ENCODE results near the gene ASAP2. TPM values are rescaled to one million over a fixed set of nuclear protein-coding genes. Genes with fewer than 3 reads are reported as not detected.
"Not testable (repeated sequence)": the region's sequence is repeated elsewhere in the genome, so short reads cannot be mapped to it uniquely, and the experiment has no call there.

ASAP2 gene
- total RNA-seq, 1 donor from 2014 or later = 4.0 TPM

DNA sequence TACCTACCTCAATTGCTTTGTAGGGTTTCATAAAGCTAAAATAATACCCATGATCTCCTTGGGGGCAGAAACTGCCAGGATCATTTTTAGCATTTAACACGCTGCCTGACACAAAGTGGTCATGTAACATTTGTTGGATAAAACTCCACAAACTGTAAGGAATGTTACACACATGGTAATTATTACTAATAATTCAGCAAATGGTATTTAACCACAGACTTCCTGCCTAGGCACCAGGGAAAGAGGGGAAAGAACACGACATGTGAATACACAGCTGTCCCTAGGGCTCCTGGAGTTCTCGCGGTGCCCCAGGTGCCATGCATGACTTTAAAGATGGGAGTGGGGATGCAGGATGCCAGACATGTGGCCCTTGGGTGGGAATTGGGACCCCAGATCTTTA, 43.5 kb downstream of the ASAP2 start:
- ATAC-seq (no peak), DNase-seq (ENCODE audit: low spot score) (no peak)

DNA sequence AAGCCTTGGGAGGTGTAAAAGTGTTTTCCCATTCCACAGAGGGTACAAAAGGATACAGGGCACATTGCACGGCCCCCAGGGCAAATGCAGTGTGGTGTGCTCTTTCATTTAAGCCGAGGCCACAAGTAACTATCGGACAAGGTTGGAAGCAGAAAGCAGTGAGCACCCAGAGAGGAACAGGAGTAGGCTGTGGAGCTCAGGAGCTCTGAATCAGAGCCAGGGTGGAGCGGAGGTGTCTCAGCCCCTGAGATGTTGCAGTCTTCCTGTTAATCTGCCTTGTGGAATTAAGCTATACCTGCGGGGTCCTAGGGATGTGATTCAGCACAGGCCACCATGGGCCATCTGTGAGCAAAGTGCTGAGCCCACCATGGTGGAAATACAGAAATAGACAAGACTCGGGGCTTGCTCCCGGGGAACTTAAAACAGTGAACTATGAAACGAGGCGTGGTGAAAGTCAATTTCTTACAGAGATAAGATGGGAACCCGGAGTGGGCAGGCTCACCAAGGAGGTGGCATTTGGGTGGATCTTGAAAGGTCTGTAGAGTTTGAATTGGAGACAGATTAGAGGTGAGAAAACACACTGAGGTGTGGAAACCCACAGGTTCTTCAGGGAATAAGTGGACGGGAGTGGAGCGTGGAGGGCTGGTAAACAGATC, 44.0 kb downstream of the ASAP2 start:
- ATAC-seq (no peak), DNase-seq (ENCODE audit: low spot score) (no peak)

GRCh38 chr2:9251154-9252001, 44.8 kb downstream of the ASAP2 start:
- DNase-seq (ENCODE audit: low spot score) = no peak
- no peak for ATAC-seq

DNA sequence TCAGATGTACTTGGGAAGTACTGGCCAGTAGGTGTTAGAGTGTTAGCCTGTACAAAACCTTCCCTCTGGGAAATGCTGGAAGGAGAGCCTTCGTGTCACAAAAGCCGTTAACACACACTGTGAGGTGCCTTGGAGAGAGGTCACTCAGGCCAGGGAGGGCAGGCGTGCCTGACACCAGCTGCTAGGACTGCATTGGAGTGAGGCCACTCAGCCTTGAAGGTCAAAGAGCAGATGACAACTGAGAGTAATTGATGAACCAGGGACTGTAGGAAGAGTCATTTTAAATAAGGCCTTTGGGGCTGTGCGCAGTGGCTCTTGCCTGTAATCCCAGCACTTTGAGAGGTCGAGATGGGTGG, 45.4 kb downstream of the ASAP2 start:
- ATAC-seq = no peak
- no peak for DNase-seq (ENCODE audit: low spot score)

DNA sequence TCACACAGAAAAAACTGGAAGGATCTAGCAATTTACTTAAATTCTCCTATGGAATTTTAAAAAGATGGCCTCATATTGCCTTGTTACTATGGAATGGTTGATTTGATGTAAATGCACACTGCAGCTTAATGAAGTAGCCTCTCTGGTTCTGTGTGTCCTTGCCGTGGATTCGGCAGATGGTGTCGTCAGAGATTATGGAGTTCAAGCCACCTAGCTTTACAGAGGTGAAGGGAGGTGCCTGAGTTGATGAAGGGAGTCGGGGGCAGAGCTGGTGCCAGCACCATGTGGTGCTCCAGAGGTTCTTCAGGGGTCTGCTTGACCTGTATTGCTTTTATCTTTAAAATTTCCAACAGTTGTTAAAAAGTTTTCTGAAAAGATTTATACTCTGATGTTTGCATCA, 48.8 kb downstream of the ASAP2 start:
- DNase-seq (ENCODE audit: low spot score) = no peak
- ATAC-seq = no peak

DNA sequence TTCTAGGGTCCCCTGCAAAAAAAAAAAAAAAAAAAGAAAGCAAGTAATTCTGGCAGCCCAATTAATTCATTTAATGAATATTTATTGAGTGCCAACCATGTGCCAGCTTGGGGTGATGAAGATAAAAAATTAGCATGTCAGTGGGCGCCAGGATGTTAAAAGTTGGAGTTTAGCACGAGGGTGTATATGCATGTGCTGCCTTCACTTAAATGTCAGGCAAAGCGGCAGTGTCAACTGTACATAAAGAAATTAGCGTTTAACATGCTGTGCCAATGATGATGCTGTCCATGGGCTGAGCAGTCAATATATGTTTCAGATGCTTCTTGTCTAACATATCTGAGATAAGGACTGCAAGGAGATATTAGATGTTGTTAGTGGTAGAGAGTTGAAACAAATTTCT, 49.5 kb downstream of the ASAP2 start:
- DNase-seq (ENCODE audit: low spot score) = no peak
- ATAC-seq = no peak

DNA sequence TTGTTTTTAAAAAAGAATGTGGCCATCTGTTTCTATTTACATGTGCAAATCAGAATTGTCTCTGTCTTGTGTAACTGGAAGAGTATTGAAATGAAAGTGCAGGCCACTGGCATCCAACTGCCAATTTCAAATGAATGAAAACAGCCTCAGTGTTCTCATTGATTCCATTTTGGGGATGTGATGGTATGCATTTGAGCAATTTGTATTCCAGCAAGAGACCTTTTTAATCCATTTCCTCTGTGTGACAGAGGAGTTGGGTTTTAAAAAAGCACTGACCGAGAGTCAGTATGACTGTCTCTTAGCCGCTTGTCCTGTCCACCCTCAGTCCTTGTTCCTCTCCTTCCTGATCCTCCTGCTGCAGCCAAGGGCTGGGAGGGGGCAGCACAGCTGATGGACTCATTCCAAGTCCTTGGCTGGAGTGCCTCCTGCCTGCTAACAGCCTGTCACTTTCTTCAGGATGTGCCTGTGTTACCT, 50.0 kb downstream of the ASAP2 start:
- no peak for ATAC-seq

DNA sequence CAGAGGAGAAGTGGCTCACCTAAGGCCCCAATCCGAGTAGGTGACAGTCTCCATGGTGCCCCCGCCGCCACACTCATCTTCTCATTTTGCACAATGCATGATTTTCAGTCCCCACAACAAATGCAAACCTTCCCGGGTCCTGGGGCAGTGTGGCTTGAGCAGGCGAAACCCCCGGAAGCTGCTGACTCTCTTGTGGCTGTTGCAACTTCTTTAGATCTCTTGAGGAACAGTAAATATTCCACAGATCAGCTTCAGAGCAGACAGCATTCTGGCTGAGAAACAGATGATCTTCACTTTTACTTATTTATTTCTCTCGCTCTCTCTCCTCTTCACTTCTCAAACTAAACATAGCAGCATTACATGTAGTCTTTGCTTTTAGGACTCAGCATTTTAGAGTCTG, 51.9 kb downstream of the ASAP2 start:
- ATAC-seq = no peak
- DNase-seq (ENCODE audit: low spot score) = no peak

More for the DNA sequence above, 50.0 kb downstream of the ASAP2 start:
- no peak for DNase-seq (ENCODE audit: low spot score)

DNA sequence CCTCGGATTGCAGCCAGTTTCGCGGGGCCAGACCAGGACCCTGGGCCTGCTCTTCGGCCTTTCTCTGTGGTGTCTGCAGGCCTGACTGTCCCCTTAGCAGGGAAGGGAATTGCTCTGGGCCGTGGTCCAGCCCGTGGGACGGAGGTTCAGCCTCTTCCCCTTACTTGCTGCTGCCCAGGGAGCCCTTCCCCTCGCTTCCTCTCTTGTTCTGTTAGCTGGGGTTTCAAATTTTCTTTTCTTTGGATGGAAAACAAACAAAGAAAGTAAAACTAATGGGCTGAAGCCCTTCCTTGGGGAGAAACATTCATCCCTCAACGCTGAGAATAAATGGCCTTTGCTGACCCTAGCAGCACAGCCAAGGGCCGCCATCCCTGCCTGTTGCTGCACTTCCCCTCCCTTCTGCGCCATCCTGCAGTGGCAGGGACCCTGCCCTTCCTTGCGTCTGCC, 52.4 kb downstream of the ASAP2 start:
- ATAC-seq (peak; percentile 59), DNase-seq (ENCODE audit: low spot score) (no peak)

- ATAC-seq (peak; percentile 23), DNase-seq (ENCODE audit: low spot score) (no peak)
Observed at GRCh38 chr2:9260464-9260918, 53.9 kb downstream of the ASAP2 start.

GRCh38 chr2:9261231-9261883, 54.7 kb downstream of the ASAP2 start:
- DNase-seq (ENCODE audit: low spot score) (no peak), ATAC-seq (no peak)

- no peak for DNase-seq (ENCODE audit: low spot score)
- peak; percentile 66 for ATAC-seq
Observed at GRCh38 chr2:9262671-9263171, 56.1 kb downstream of the ASAP2 start.

DNA sequence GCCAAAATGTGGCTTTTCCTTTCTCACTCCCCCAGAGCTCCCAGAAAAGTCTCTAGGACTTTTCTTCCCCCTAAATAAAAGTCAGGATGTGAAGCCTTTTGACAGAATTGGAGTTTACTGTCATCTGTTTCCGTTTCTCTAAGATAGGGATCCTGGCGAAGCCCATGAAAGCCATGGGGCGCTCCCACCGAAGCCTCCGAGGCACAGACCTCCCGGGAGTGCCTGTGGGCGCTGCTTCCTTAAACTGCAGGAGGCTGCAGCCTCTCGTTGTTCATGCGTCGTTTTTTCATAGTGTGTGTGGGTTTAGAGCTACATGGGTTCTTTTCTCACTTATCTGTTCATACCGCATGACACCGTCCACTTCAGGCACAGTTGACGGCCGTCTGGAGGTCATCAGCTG, 56.8 kb downstream of the ASAP2 start:
- no peak for DNase-seq (ENCODE audit: low spot score)
- ATAC-seq = peak; percentile 48

DNA sequence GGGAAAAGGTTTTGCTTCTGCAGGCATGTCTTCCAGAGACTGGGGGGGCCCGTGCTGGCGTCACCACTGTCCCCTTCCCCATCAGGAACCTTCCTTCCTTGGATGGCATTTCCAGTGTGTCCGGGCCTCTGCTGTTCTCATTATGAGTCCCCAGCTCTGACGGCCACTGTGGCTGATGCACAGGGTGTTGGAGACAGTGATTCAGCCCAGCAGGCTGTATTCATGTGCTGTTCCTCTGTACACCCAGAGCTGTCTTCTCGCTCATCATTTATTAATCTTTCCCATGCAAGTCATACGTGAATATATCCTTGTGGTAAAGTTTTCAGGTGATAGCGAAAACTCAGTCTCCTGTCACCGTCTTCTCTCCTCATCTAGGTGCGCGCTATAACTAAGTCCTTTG, 57.7 kb downstream of the ASAP2 start:
- DNase-seq (ENCODE audit: low spot score) = no peak
- no peak for ATAC-seq

- DNase-seq (ENCODE audit: low spot score) = no peak
- ATAC-seq = no peak
Observed at GRCh38 chr2:9266711-9267110, 60.1 kb downstream of the ASAP2 start.

- ATAC-seq; DNase-seq (ENCODE audit: low spot score): not testable (repeated sequence)
Observed at GRCh38 chr2:9267286-9267685, 60.7 kb downstream of the ASAP2 start.

DNA sequence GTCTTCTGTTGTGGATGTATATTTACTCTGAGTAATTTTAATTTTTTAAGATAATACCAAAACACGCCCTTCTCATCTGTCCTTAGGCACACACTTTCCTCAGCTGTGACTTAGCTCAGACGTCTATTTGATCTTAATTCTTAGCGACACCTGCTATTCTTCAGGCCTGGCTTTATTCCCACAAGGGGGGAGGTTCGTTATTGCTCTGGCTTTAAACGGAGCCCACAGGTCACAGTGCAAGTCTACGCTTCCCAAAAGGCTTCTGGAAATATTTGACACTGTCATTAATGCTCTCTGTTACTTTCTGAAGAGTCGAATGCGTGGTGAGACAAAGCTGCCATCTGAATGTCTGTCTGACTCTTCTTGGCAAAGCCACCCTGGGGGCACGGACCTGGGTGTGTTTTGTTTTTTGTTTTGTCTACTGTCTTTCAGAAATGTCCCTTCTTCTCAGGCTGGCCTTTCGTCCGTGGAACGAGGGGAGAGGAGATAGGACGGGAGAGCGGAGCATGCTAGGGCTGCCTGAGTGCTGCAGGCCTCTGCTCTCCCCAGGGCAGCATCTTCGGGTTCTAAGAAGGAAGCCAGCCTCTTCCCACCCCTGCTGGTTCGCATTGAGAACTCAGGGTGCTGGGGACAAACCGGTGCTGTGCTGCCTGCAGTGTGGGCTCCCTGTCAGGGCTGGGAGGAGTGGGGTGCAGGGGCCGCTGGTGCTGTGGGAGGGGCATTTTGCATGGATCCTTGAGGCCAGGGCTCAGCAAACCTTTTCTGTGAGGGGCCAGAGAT, 61.9 kb downstream of the ASAP2 start:
- no peak for ATAC-seq
- DNase-seq (ENCODE audit: low spot score) = no peak

DNA sequence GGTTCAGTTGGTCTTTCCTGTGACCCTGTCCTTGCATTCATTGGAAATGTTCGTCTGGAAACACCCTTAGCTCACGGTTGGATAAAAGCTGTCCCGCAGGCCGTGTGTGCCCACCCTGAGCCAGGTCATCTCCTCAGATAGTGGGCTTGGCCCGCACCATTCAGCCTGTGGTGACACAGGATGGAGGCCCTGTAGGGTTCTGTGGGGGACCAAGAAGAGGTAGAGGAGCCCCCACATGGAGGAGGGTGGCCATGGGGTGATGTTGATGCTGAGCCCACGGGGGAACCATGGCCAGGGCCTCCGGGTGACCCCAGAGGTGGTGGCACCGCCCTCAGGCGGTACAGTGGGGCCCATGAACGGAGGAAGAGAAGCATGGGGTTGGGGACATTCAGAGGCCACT, 62.7 kb downstream of the ASAP2 start:
- DNase-seq (ENCODE audit: low spot score) = no peak
- no peak for ATAC-seq

GRCh38 chr2:9269695-9270360, 63.2 kb downstream of the ASAP2 start:
- no peak for DNase-seq (ENCODE audit: low spot score)

GRCh38 chr2:9271091-9271490, 64.5 kb downstream of the ASAP2 start:
- no peak for DNase-seq (ENCODE audit: low spot score)
- ATAC-seq = no peak

More at GRCh38 chr2:9269695-9270360, 63.2 kb downstream of the ASAP2 start:
- no peak for ATAC-seq
